RPMI7951 (cell line): ENCODE data around the gene ID2. TPM values are rescaled to one million over a fixed set of nuclear protein-coding genes. Genes with fewer than 3 reads are reported as not detected.
"Not testable (repeated sequence)": the region's sequence is repeated elsewhere in the genome, so short reads cannot be mapped to it uniquely, and the experiment has no call there.

Experiments
- DNase-seq: peaks from one replicate; pipeline ENCODE4 v3.0.0-alpha.2; 2012; ENCODE audit warnings: low read depth
- total RNA-seq: library from RNA; depleted of rRNA; stranded (reverse); fragments of >200 nt; shearing (Covaris generic); gene quantifications from 2 replicates; pipeline ENCODE4 v1.2.3, GENCODE V29; 2014

ID2 gene
- total RNA-seq, 1 experiment from 2014 or later, result 82.1 TPM

GRCh38 chr2:8684878-8685696 lies 3.2 kb downstream of the ID2 start:
- no peak for DNase-seq

- DNase-seq, result no peak
Measured at GRCh38 chr2:8685697-8686358, 4.0 kb downstream of the ID2 start.

GRCh38 chr2:8691859-8692437 lies 10.1 kb downstream of the ID2 start:
- no peak for DNase-seq

DNA sequence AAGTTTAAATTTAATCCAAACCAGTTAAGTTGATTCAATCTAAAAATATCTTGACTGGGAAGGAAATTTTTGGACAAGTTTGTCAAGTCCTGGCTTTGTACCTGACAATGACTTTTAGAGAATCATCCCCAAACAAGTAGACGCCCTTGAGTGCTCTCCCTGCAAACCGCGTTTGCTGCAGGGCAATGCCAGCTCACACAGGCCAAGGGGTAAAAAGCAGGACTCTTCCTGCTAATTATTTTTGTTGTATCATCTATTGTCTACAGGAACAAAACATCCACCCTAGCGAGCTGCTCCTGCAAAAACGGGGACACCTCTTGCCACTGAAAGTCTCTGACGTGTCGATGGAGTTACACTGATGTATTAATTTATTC lies 10.9 kb downstream of the ID2 start:
- DNase-seq, result no peak

DNA sequence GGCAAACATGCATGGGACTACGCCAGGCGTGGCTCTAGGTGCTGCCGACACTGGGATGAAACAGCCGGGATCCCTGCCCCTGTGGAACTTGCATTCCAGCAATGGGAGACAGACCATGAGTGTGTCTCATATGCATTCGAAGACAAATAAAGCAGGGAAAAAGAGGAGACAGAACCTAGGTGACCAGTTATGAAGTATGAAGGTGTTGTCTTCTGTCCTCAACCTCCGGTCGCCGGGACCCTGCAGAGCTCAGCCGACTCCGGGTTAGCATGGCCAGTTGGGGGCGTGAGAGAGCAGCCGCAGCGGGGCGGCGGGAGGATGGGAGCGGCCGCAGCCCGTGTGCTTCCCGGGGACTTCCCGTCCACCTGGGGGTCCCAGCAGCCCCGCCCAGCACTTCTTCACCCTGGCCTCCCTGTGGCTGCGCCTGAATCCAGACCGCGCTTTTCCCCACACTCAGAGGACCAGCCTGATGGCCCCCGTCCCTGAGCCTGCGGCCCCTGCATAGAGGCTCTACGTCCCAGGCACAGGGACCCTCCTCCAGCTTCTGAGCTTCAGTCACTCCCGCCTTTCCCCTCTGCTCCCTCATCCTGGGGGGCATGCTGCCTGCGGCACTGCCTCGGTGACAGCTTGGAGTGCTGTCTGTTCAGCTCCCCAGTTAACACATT lies 11.4 kb downstream of the ID2 start:
- no peak for DNase-seq

DNA sequence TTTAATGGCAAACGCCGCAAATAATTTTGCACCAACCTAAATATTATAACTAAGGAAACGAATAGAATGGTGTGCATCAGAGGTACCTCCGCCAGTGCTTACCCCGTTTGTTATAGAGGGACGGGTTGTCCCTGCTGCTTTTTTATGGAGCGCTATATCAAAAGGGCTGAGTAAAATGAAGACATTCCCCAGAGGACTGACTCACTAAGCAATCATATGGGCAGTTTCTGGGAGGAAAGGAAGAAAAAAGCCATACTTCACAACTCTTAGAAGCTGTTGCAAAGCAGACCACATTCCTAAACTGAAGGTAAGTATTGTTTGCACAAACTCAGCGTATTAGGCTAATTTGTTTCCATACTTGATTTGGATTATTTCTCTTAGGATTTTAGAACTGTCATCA lies 12.9 kb downstream of the ID2 start:
- no peak for DNase-seq

DNA sequence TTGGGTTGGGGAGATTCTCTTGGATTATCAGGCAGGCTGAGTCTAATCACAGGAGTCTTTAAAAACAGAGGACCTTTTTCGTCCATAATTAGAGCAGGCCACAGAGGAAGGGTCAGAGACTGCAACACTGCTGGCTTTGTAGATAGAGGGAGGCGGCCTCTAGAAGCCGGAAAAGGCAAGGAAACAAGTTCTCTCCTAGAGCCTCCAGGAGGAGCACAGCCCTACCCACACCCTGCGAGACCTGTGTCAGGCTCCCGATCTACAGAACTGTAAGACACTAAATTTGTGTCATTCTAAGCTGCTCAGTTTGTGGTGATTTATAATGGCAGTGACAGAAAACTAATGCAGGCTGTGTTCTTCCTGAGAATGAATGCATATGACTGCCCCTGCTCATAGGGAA lies 15.3 kb downstream of the ID2 start:
- DNase-seq, result no peak

DNA sequence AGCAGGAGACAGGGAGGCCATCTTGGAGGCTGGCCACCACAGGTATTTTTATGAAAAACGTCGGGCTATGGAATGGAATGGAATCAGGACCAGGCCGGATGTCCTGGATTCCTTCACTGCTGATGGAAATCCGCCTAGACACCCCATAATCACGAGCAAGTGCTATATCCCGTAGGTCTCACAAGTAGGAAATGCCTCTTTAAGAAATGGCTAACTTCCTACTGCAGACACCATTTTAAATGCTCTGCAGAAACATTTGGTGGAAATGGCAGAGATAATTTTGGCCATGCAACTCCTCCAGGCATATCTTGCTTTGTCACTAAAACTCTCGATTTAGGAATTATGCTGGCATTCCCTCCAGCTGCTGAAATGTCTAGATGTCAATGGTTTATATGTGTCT lies 18.0 kb downstream of the ID2 start:
- no peak for DNase-seq

GRCh38 chr2:8701681-8702379 lies 20.0 kb downstream of the ID2 start:
- no peak for DNase-seq

DNA sequence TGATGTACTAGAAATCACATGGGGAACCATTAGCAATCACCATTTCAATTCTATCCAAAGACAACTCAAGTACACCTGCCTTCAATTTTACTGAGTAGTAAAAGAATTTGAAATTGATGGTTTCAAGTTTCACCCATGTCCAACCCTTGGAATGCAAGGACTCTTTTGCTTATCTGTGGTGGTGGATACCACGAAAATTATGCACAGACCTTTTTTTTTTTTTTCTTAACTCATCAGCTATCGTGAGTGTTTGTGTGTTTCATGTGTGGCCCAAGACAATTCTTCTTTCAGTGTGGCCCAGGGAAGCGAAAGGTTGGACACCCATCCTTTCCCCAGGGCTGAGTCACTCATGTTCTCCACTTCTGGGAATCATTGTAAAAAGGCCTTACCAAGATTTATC lies 23.1 kb downstream of the ID2 start:
- DNase-seq, result no peak

DNA sequence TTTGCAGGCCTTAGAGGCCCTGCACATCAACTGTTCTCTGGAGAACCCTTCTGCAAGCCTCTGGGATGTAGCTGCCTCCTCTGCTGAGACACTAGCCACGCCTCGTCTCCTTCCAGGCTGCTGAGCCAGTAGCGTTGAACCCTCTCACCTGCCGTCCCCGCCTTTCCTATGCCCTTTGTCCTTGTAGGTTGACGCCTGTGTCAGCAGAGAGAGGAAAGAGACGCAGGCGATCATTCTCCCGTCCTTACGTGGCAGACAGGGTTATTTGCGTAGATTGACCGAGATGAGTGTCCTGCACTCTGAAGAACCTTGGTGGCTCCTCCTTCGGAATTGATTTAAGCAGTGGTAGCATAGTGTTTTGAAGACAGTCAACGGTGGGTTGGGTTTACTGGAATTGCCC lies 27.8 kb downstream of the ID2 start:
- DNase-seq, result no peak

GRCh38 chr2:8710951-8711350 lies 29.1 kb downstream of the ID2 start:
- DNase-seq, result no peak

- DNase-seq, result no peak
Measured at GRCh38 chr2:8714283-8714682, 32.4 kb downstream of the ID2 start.

- DNase-seq, result no peak
Measured at GRCh38 chr2:8714971-8715370, 33.1 kb downstream of the ID2 start.

- no peak for DNase-seq
Measured at GRCh38 chr2:8719528-8719927, 37.7 kb downstream of the ID2 start.

DNA sequence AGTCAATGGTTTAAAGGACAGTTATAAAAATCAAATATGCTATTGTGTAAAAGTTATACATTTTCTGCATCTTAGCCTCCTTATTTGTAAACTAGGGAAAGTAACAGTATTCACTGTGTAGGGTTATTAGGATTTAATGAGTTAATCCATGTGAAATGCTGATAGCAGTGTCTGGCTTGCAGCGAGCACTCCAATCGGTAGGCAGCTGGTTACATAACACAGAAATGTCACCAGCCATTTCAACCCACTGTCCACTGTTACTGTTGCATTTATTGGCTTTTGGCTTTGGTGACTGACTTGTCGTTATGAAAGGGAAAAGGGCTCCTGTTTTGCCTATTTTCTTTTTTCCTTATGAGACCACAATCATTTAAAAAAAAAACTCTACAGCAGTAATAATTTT lies 38.9 kb downstream of the ID2 start:
- DNase-seq, result no peak

DNA sequence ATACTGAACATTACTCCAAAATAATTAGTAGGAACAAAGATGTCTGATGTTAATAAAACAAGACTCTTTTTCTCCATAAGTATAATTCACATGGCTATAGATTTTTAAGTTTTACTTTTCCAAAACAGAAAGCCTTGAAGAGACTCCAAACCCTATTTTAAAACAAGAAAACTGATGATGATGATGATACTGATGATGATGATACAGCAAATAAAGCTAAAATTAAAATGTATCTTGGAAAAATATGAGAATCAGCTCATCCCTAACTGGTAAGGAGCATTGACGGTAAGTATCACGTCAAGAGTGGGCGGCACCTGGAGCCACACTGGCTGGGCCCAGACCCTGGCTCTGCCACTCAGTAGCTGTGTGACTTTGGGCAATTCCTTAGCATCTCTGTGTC lies 39.6 kb downstream of the ID2 start:
- no peak for DNase-seq

GRCh38 chr2:8722986-8723385 lies 41.1 kb downstream of the ID2 start:
- no peak for DNase-seq

DNA sequence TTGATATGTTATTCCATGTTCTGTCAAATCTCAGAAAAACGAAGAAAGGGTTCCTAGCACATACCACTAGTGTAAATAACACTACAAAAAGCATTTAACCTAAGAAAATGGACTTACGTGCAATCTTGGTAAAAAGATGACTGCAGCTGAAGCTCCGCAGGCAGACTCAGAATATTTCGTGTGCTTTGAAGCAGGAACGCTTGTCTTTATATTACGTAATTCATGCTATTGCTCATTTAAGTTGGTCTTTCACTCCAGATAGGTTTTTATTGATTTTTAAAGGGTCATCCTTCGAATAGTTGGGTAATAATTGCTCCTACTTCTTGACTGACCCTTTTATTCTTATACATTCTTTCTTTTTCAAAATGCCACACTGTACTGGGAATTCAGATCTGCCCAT lies 44.0 kb downstream of the ID2 start:
- no peak for DNase-seq

- DNase-seq, result no peak
Measured at GRCh38 chr2:8728305-8729015, 46.6 kb downstream of the ID2 start.

GRCh38 chr2:8729101-8729500 lies 47.2 kb downstream of the ID2 start:
- not testable (repeated sequence) for DNase-seq
